T-cell (primary cell): Measurements from ENCODE around the gene PER2. TPM values are rescaled to one million over a fixed set of nuclear protein-coding genes. Genes with fewer than 3 reads are reported as not detected.

ENCODE experiments used
- ATAC-seq, 4 experiments: fragments of 200-7000 bp in 3 of 4; fragments of 150-1000 bp in 1 of 4; cut with Tn5 transposase; replicated peaks in 1 of 4; 1 replicate in 3 of 4; 2 replicates in 1 of 4; pipeline ENCODE4 v1.10.0; 2021; ENCODE audit warnings: moderate library complexity in 3 of 4, mild to moderate bottlenecking in 2 of 4, moderate number of reproducible peaks in 1 of 4
- CTCF ChIA-PET, 2 donors: fragments of 300-600 bp; sonication (Branson Sonifier 250); formaldehyde crosslinking; loops; one replicate each; lab custom pipeline; 2022; ENCODE audit warnings: antibody characterized with exemption in 2 of 2; lab: Charles Lee
- POLR2A ChIA-PET, 2 donors: fragments of 300-600 bp; sonication (Branson Sonifier 250); formaldehyde crosslinking; loops; one replicate each; lab custom pipeline; 2022; ENCODE audit warnings: antibody characterized with exemption in 2 of 2; lab: Charles Lee
- DNase-seq, 35 experiments: peaks; one replicate each; pipeline versions ENCODE4 v3.0.0 to v3.0.0-alpha.2; 2013 to 2023
- H3K27ac ChIP-seq: one replicate; pipeline ENCODE4 v1.5.1; 2013; ENCODE audit warnings: low read length
- H3K27me3 ChIP-seq, 2 experiments: replicated peaks in 1 of 2; 1 replicate in 1 of 2; 2 replicates in 1 of 2; pipeline versions ENCODE4 v1.6.1 to v1.7.0; 2013; ENCODE audit warnings: low read length in 1 of 2, mixed read lengths in 1 of 2; ENCODE audit not compliant: control insufficient read depth in 2 of 2, insufficient read depth in 2 of 2; ENCODE audit errors: extremely low read depth in 1 of 2
- H3K36me3 ChIP-seq, 2 donors: 1 replicate in 1 of 2; 2 replicates in 1 of 2; pipeline versions ENCODE4 v1.6.1 to v1.7.0; 2013; ENCODE audit warnings: low read length in 1 of 2; ENCODE audit not compliant: control insufficient read depth in 2 of 2, insufficient read depth in 1 of 2; ENCODE audit errors: extremely low read depth in 1 of 2
- H3K4me1 ChIP-seq, 2 experiments: 1 replicate in 1 of 2; 2 replicates in 1 of 2; pipeline versions ENCODE4 v1.6.1 to v1.7.0; 2013; ENCODE audit warnings: low read length in 2 of 2, mixed read lengths in 1 of 2; ENCODE audit not compliant: insufficient read depth in 2 of 2, control insufficient read depth in 1 of 2; ENCODE audit errors: extremely low read depth in 1 of 2
- H3K4me3 ChIP-seq, 2 donors: 1 replicate in 1 of 2; 2 replicates in 1 of 2; pipeline versions ENCODE4 v1.5.1 to v1.7.0; 2013; ENCODE audit warnings: mild to moderate bottlenecking in 2 of 2, low read length in 1 of 2, moderate library complexity in 1 of 2; ENCODE audit not compliant: control insufficient read depth in 1 of 2; ENCODE audit errors: extremely low read depth in 1 of 2
- H3K9me3 ChIP-seq: 2 replicates; pipeline ENCODE4 v1.7.0; 2013
- H3K27ac Mint-ChIP-seq, 2 donors: one replicate each; pipeline ENCODE4 v1.8.0; 2020 to 2021; ENCODE audit warnings: mild to moderate bottlenecking in 2 of 2, mixed read lengths in 2 of 2
- H3K27me3 Mint-ChIP-seq, 2 donors: one replicate each; pipeline ENCODE4 v1.8.0; 2021 to 2022; ENCODE audit warnings: mixed read lengths in 2 of 2
- H3K36me3 Mint-ChIP-seq: one replicate; pipeline ENCODE4 v1.8.0; 2021; ENCODE audit warnings: mixed read lengths
- H3K4me1 Mint-ChIP-seq, 3 donors: one replicate each; pipeline ENCODE4 v1.8.0; 2020 to 2022; ENCODE audit warnings: mixed read lengths in 3 of 3, mild to moderate bottlenecking in 1 of 3
- H3K4me3 Mint-ChIP-seq, 3 donors: one replicate each; pipeline ENCODE4 v1.8.0; 2020 to 2022; ENCODE audit warnings: mild to moderate bottlenecking in 3 of 3, mixed read lengths in 3 of 3, moderate library complexity in 3 of 3
- H3K9me3 Mint-ChIP-seq, 3 donors: one replicate each; pipeline ENCODE4 v1.8.0; 2020 to 2022; ENCODE audit warnings: mixed read lengths in 3 of 3
- WGBS: methylation state at CpG from one replicate; pipeline ENCODE4 v1.1.5; 2013; ENCODE audit warnings: missing lambda C conversion rate; ENCODE audit not compliant: insufficient coverage; 5-methylcytosine and 5-hydroxymethylcytosine counted together
- total RNA-seq, 35 experiments: library from RNA in 6 of 35; stranded (reverse) in 6 of 35; fragments of 120-200 nt in 1 of 35; gene quantifications; one replicate each; pipeline versions ENCODE4 v1.2.1 to v1.2.4 and lab custom pipeline; 2013 to 2026

PER2 gene
- total RNA-seq, 5 donors from 2014 or later (not counting 1 experiment from before 2014, with no cell fraction given): 9.3 to 24.5 (median 13.0) TPM

GRCh38 chr2:238251331-238251730 is 37.1 kb downstream of the PER2 start:
- CTCF ChIA-PET: interaction anchor here in 1 of 2 donors (1.0 kb wide), 1 partner anchor 9 kb away, joined by 5 read pairs; no protein-coding TSS in a partner anchor
- Mint-ChIP-seq H3K27ac (no peak overlapping the region), H3K27me3 (no peaks in the 10 kb centered on the region), H3K4me1 (no peaks in the 10 kb centered on the region), H3K4me3 (no peak overlapping the region), H3K9me3 (no peaks in the 10 kb centered on the region), H3K36me3 (peaks cover 35% of the 10 kb centered on the region)
- Histone ChIP-seq H3K27ac (no peak overlapping the region), H3K9me3 (no peaks in the 10 kb centered on the region), H3K36me3 (peaks cover 16 to 34% of the 10 kb centered on the region in 2 donors), H3K27me3 (no peaks in the 10 kb centered on the region), H3K4me3 (no peak overlapping the region), H3K4me1 (no peaks in the 10 kb centered on the region)
- POLR2A ChIA-PET: no interaction called here
- WGBS: 97% methylated on average over 12 of the region's 12 CpGs
- no peak for ATAC-seq
- no peak for DNase-seq

GRCh38 chr2:238250896-238251295 is 37.5 kb downstream of the PER2 start:
- no peak for ATAC-seq
- Mint-ChIP-seq H3K9me3 (no peaks in the 10 kb centered on the region), H3K4me3 (no peak overlapping the region), H3K4me1 (no peaks in the 10 kb centered on the region), H3K36me3 (peaks cover 38% of the 10 kb centered on the region), H3K27me3 (no peaks in the 10 kb centered on the region), H3K27ac (no peak overlapping the region)
- no peaks in the 10 kb centered on the region for H3K27me3 ChIP-seq
- no peak for DNase-seq
- H3K9me3 ChIP-seq: no peaks in the 10 kb centered on the region
- ChIA-PET CTCF (interaction anchor here in 1 of 2 donors (1.0 kb wide), 1 partner anchor 10 kb away, joined by 5 read pairs; no protein-coding TSS in a partner anchor), POLR2A (no interaction called here)
- H3K4me1 ChIP-seq: no peaks in the 10 kb centered on the region
- whole genome bisulfite sequencing: 100% methylated on average over 2 of the region's 7 CpGs
- no peak overlapping the region for H3K27ac ChIP-seq
- H3K36me3 ChIP-seq: peaks cover 16 to 31% of the 10 kb centered on the region in 2 donors
- H3K4me3 ChIP-seq: no peak overlapping the region

- H3K9me3 Mint-ChIP-seq: no peaks in the 10 kb centered on the region
- H3K27me3 Mint-ChIP-seq: no peaks in the 10 kb centered on the region
- Histone ChIP-seq H3K4me3 (no peak overlapping the region), H3K9me3 (no peaks in the 10 kb centered on the region), H3K36me3 (peaks cover 14 to 24% of the 10 kb centered on the region in 2 donors), H3K27ac (no peak overlapping the region), H3K4me1 (no peaks in the 10 kb centered on the region), H3K27me3 (no peaks in the 10 kb centered on the region)
- CTCF ChIA-PET: no interaction called here
- DNase-seq (no peak), ATAC-seq (no peak)
- H3K4me3 Mint-ChIP-seq: no peak overlapping the region
- POLR2A ChIA-PET: no interaction called here
- H3K36me3 Mint-ChIP-seq: peaks cover 30% of the 10 kb centered on the region
- no peaks in the 10 kb centered on the region for H3K4me1 Mint-ChIP-seq
- 91% methylated on average over 9 of the region's 10 CpGs for WGBS
- no peak overlapping the region for H3K27ac Mint-ChIP-seq
Observed at GRCh38 chr2:238247841-238248453, 40.5 kb downstream of the PER2 start.

GRCh38 chr2:238247002-238247822 is 41.2 kb downstream of the PER2 start:
- Mint-ChIP-seq H3K4me3 (no peak overlapping the region), H3K4me1 (no peaks in the 10 kb centered on the region), H3K9me3 (no peaks in the 10 kb centered on the region), H3K27me3 (no peaks in the 10 kb centered on the region), H3K27ac (no peak overlapping the region), H3K36me3 (peaks cover 26% of the 10 kb centered on the region)
- H3K27ac ChIP-seq: no peak overlapping the region
- POLR2A ChIA-PET: no interaction called here
- ATAC-seq (no peak), DNase-seq (no peak)
- H3K4me3 ChIP-seq: no peak overlapping the region
- H3K27me3 ChIP-seq: no peaks in the 10 kb centered on the region
- WGBS: 95% methylated on average over 13 of the region's 13 CpGs
- peaks cover 10 to 18% of the 10 kb centered on the region in 2 donors for H3K36me3 ChIP-seq
- CTCF ChIA-PET: no interaction called here
- H3K4me1 ChIP-seq: no peaks in the 10 kb centered on the region
- H3K9me3 ChIP-seq: no peaks in the 10 kb centered on the region

GRCh38 chr2:238244151-238244550 is 44.3 kb downstream of the PER2 start:
- Mint-ChIP-seq H3K4me1 (peaks cover 2 to 6% (median 5%) of the 10 kb centered on the region in 3 donors), H3K27me3 (no peaks in the 10 kb centered on the region), H3K4me3 (no peak overlapping the region), H3K9me3 (no peaks in the 10 kb centered on the region), H3K27ac (no peak overlapping the region), H3K36me3 (peaks cover 22% of the 10 kb centered on the region)
- no peak for DNase-seq
- H3K27me3 ChIP-seq: peaks cover 0 to 4% of the 10 kb centered on the region in 2 experiments
- no peak overlapping the region for H3K4me3 ChIP-seq
- POLR2A ChIA-PET: no interaction called here
- H3K4me1 ChIP-seq: peaks cover 0 to 13% of the 10 kb centered on the region in 2 experiments
- CTCF ChIA-PET: no interaction called here
- no peaks in the 10 kb centered on the region for H3K9me3 ChIP-seq
- no peak overlapping the region for H3K27ac ChIP-seq
- ATAC-seq: no peak
- no CpG with 5 or more reads among the region's 5 CpGs for WGBS
- peaks cover 6 to 7% of the 10 kb centered on the region in 2 donors for H3K36me3 ChIP-seq

- H3K4me3 Mint-ChIP-seq: no peak overlapping the region
- H3K27ac ChIP-seq: no peak overlapping the region
- H3K4me1 ChIP-seq: peaks cover 0 to 18% of the 10 kb centered on the region in 2 experiments
- no peak overlapping the region for H3K27ac Mint-ChIP-seq
- ChIA-PET POLR2A (no interaction called here), CTCF (no interaction called here)
- H3K9me3 ChIP-seq: no peaks in the 10 kb centered on the region
- peaks cover 22% of the 10 kb centered on the region for H3K36me3 Mint-ChIP-seq
- no peaks in the 10 kb centered on the region for H3K9me3 Mint-ChIP-seq
- H3K36me3 ChIP-seq: peaks cover 6 to 7% of the 10 kb centered on the region in 2 donors
- 91% methylated on average over 7 of the region's 10 CpGs for WGBS
- ATAC-seq (no peak), DNase-seq (no peak)
- H3K27me3 ChIP-seq: peaks cover 0 to 9% of the 10 kb centered on the region in 2 experiments
- H3K4me1 Mint-ChIP-seq: peaks cover 2 to 6% (median 5%) of the 10 kb centered on the region in 3 donors
- H3K27me3 Mint-ChIP-seq: no peaks in the 10 kb centered on the region
- H3K4me3 ChIP-seq: no peak overlapping the region
Observed at GRCh38 chr2:238243496-238244076, 44.8 kb downstream of the PER2 start.
